Fibroblast of peridontal ligament (primary cell): Measurements from ENCODE around the gene RGS13.
"Not testable (repeated sequence)": the region's sequence is repeated elsewhere in the genome, so short reads cannot be mapped to it uniquely, and the experiment has no call there.

Experiments used
- DNase-seq: peaks from one replicate; pipeline ENCODE4 v3.0.0-alpha.2; 2010; ENCODE audit errors: extremely low read depth

Gene RGS13

DNA sequence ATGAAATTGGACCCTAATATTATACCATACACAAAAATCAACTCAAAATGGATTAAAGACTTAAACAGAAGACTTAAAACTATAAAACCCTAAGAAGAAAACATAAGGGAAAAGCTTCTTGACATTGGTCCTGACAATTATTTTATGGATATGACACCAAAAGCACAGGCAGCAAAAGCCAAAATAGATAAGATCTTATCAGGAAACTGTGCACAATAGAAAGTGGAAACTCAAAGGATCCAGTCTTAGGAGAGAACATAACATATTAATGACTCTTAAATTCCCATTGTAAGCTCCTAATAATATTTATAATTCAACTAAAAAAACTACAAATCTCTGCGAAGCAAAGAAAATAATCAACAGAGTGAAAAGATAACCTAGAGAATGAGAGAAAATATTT lies 39.8 kb downstream of the RGS13 start:
- DNase-seq: no peak

DNA sequence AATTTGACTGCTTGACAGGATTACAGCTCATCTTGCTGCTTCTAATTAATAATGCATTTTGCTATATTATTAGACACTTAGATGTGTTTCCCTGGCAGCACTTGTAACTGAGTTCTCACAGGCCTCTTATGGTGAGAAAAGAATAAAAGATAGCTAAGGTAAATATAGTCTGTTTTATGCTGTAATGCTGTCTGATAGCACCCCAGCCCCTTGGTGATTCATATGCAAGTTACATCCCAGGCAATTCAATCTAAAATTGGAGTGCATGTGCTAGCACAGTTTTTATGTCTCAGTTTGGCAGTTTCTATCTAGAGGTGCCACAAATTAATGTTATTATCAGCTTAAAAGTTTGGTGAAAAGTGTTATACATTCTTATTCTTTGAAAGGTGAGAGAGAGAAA lies 42.2 kb downstream of the RGS13 start:
- DNase-seq: no peak

DNA sequence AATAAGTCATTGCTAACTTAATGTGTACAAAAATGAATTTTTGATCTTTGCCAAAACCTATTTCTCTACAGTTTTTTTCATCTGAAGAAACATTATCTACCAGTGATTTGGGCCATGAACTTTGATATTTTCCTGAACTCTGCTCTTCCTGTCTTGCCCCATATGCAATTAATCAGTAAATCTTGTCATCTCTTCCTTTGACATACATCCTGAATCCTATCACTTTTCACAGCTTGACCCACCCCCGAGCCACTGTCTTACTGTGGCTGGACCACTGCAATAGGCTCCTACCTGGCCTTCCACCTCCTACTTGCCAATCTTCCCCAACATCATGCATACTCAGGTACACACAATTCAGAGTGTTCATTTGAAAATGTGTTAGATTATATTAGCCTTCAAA lies 46.4 kb downstream of the RGS13 start:
- DNase-seq: no peak

DNA sequence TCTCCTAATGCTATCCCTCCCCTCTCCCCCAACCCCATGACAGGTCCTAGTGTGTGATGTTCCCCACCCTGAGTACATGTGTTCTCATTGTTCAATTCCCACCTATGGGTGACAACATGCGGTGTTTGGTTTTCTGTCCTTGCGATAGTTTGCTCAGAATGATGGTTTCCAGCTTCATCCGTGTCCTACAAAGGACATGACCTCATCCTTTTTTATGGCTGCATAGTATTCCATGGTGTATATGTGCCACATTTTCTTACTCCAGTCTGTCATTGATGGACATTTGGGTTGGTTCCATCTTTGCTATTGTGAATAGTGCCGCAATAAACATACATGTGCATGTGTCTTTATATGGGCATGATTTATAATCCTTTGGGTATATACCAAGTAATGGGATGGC lies 47.1 kb downstream of the RGS13 start:
- not testable (repeated sequence) for DNase-seq

DNA sequence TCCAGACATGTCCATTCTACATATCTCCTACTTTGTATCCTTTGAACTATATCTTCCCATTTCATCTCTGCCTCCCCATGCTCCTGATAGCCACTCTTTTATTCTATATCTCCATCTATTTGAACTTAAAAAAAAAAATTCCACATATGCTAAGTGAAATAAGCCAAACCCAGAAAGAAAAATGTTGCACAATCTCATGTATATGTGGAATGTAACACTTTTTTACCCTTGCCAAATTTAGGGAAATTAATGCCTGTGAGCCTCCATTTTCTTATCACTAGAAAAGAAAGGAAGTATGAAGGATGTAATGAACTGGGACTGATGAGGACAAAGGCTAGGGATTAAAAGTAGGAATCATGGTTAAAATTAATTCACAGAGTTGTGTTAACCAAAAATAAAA lies 53.5 kb downstream of the RGS13 start:
- no peak for DNase-seq

DNA sequence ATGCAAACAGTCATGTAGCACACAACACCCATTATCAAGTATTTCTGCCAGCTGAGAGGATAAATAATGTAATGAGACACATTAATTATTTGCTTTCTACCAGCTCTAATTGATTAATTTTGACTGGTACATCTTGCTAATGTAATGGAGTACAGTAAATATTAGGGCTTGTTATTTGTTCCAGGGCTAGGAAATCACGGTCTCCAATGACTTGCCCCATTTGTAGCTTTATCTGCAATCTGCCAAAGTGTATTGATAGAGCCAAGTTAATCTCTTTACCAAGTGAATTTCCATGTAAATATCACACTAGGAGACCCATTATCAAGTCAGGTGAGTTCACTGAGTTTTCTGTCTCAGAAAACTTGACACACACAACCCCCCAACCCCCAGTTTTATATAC lies 55.1 kb downstream of the RGS13 start:
- no peak for DNase-seq

DNA sequence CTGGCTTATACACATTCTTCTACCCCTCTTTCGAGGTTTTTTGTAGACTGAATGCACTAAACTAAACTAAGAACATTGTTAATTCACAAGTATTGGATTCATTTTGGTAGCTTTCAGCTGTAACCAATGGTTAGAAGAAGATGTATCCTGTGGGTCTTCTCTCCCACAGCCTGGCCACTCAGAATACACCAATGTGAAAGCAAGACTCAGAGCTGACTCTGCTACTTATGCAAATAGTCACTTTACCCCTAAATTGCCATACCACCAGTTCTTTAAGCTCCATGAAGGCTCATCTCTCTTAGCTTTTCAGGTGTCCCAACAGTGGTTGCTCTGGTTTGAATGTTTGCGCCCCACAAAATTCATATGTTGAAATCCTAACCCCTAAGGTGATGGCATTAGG lies 60.1 kb downstream of the RGS13 start:
- DNase-seq: no peak

DNA sequence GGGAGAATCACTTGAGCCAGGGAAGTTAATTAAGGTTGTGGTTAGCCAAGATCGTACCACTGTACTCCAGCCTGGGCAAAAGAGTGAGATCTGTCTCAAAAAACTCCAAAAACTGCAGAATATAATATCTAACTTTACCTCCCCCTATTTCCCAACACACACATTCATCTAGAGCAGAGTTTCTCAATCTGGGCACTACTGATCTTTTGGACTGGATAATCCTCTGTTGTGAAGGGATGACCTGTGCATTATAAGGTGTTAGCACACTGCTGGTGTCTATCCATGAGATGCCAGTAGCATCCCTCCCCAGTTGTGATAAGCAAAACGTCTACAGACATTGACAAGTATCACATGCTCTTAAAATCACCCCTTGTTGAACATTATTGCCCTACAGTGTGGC lies 61.8 kb downstream of the RGS13 start:
- DNase-seq: no peak

DNA sequence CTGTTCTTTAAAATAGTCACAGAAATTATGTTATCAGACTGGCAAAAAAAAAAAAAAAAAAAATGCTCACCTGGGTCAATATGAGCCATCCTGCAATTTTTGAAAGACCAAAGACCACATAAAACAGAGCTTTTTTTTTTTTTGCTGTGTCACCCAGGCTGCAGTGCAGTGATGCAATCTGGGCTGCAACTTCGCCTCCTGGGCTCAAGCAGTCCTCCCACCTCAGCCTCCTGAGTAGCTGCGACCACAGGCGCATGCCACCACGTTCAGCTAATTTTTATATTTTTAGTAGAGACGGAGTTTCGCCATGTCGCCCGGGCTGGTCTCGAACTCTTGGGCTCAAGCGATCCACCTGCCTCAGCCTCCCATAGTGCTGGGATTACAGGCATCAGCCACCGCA lies 62.8 kb downstream of the RGS13 start:
- no peak for DNase-seq

DNA sequence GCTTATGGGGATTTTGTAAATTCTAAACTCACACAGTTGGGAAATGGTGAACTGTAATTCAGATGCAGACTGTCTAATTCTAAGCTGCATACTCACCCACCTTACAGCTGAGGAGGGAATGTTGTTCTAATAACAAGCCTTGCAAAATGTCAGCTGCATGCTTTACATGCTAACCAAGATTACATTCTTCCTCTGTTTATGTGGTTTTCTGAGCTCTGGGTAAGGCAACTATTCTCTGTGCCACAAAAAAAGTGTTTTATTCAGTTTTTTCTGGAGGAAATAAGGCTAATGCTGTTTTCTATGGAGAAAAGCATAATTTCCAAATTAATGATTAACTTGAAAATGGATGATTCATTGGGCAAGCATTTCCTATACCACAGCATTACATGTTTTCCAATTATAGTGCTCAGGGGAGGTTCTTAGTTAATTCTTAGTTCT lies 64.9 kb downstream of the RGS13 start:
- peak; percentile 93 for DNase-seq

DNA sequence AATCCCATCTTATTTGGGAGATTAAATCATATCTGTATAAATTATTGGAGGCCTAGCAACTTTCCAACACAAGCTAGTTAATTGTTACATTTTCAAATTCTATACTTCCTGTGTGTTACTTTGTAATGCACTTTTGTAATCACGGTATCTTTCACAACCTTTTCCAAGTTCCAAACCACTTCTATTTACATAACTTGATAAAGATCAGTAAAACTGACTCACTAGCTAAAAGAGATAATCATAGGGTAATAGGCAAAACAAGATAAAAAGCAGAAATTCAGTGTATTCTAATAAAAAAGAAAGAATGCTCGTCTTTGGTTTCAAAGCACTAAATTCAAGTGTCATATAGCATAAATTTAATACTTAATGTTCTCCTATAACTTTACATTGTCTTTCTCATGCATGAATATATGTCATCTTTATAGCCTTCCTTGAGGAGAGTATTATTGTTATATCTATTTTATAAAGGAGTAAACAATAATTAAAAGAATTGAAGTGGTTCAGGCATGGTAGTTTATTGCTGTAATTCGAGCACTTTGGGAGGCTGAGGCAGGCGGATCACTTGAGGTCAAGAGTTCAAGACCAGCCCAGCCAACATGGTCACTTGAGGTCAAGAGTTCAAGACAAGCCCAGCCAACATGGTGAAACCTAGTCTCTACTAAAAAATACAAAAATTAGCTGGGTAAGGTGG lies 66.4 kb downstream of the RGS13 start:
- peak; percentile 86 for DNase-seq

DNA sequence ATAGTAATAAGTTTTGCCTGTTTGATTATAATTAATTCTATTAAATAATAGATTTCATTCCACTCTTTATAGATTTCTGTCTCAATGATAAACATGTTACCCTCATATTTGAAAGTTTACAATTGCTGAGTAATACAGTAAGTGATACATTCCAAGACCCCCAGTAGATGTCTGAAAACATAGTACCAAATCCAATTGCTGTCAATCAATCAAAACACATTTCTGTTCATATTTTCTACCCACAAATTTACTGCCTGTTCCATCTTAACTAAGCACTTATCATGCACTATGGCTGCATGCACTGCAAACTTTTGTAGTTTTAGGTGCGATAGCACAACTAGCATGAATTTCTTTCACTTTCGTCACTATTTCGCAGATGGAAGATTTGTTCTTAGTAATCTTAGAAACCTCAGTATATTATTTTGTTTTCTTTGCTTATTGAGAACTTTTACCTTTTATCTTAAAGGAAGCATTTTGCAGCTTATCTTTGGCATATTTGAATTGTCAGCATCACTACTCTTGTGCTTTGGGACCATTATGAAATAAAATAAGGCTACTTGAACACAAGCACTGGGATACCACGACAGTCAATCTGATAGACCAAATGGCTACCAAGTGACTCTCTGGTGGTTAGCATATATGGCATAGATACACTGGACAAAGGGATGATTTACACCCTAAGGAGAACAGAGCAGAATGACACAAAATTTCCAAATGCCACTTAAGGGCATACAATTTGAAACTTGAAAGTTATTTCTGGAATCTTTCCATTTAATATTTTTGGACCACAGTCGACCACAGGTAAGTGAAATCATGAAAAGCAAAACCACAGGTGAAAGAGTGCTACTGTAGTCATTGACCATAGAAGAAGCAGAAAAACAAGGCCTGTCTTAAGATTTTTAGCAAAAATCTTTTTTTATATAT lies 67.6 kb downstream of the RGS13 start:
- DNase-seq: no peak

DNA sequence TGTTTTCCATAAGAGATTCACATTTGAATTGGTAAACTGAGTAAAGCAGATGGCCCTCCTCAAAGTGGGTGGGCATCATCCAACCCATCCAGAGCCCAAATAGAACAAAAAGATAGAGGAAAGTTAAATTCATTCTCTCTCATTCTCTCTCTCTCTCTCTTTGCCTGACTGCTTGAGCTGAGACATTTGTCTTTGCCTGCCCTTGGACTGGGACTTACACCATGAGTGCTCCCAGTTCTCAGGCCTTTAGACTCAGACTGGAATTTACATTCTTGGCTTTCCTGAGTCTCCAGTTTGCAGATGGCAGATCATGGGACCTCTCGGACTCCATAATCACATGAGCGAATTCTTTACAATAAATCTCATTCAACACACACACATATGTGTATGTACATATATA lies 69.6 kb downstream of the RGS13 start:
- DNase-seq: no peak

DNA sequence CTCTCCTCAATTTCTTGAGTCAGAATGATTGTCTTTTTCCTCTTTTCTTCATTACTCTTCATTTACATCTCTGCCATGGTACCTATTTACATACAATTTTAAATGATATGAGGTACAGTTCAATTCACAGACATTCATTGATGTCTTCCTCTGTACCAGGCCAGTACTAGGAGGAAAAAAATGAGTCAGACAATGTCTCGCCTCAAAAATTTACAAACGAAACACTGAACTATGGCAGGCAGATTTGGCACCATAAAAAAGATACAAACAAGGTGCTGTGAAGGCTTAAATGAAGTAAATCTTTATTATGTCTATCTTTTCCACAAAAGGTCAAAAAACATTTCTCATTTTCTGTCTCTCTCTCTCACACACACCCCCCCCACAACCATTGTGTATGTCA lies 71.0 kb downstream of the RGS13 start:
- no peak for DNase-seq

DNA sequence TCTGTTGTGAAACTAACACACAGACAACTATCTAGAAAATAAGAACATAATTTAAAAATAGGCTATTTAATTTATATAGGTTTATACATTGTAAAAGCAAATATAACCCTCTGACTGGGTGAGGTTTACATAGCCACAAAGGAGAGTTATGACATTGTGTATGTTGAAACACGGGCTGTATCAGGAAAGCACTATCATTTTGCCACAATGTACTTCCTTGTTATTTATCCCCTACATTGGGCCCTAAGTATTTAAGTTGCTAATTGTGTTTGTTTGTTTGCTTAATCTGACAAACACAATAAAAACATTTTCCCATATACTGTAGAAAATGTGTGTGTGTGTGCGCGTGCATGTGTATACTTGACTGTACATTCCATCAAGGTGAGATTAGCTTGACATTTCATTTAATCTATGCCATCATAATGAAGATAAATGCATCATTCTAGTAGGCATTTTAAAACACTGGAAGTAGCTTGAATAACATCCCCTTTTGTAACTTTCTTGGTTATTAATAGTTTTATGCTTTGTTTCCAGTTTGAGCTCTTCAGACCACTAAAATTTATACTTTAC lies 72.1 kb downstream of the RGS13 start:
- no peak for DNase-seq

DNA sequence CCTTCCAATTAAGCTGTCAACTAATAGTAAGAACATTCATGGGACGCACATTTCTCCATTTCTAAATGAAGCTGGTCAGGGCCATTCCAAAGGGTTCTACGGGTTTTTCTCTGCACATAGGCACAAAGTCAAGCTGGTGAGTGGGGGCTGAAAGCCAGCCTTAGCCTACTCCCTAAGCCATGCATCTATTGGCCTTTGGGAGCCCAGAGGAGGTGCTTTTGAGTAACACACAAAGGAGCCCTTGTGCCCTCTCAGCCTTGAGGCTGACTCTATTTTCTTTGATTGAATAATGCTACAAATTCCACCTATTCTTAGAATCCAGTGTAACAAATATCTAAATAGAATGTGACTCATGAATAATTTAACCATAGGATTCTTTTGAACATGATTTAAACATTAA lies 73.6 kb downstream of the RGS13 start:
- peak; percentile 16 for DNase-seq
